ENCODE measurements around the gene RBM5.

The RBM5 gene

DNA sequence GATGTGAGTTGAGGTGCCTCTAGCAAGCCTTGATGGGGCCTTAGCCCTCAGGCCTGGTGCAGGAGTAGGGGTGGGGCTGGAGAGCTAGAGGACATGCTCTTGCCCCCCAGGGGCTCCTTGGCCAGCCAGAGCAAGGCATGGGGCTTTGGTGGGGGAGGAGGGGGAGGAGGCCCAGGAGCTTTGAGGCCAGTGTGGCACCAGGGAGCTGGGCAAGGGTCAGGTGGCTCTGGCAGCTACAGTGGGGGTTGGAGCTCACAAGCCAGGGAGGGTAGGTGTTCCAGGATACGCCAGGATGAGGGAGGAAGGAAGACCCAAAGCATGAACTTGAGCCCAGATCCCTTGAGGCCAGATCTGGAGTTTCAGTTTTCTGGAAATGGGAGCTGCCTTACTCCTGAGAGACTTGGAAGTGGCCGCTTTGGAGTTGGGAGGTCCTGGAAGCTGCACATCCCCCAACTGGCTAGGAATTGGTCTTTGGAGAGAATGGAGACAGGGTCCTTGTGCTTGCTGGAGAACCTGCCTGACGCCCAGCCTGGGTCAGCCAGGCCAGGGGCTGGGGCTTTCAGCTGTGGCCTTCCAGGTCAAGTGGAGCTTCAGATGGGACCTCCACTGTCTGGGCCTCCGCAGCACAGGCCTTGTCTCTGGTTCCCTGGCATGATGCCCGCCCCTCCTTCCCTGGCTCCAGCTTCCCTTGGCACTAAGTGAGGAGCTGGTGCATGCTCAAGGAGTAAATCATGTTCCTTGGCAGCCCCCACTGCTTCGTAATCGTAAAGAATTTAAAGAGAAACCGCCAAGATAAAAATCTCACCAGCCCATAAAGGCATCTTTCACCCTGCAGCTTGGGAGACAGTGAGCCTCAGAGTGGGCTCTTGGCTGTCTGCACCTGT, 75.1 kb downstream of the RBM5 start:
- no peak for DNase-seq

DNA sequence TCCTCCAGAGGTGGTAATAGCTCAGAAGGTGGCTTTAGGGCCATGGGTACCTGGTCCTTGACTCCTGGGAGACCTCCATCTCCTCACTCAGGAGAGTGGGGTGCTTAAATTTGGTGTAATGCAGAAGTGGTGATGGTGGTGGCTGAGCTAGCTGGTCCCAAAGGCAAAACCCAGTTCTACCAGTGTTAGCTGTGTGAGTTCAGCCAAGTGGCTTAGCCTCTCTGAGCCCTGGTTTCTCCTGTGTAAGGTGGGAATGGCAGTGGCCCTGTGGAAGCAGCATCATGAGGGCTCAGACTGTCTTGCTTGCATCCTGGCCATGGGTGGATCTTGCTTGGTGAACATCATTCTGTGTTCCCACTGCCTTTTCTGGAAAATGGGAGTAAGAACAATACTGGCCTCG, 75.8 kb downstream of the RBM5 start:
- no peak for DNase-seq

DNA sequence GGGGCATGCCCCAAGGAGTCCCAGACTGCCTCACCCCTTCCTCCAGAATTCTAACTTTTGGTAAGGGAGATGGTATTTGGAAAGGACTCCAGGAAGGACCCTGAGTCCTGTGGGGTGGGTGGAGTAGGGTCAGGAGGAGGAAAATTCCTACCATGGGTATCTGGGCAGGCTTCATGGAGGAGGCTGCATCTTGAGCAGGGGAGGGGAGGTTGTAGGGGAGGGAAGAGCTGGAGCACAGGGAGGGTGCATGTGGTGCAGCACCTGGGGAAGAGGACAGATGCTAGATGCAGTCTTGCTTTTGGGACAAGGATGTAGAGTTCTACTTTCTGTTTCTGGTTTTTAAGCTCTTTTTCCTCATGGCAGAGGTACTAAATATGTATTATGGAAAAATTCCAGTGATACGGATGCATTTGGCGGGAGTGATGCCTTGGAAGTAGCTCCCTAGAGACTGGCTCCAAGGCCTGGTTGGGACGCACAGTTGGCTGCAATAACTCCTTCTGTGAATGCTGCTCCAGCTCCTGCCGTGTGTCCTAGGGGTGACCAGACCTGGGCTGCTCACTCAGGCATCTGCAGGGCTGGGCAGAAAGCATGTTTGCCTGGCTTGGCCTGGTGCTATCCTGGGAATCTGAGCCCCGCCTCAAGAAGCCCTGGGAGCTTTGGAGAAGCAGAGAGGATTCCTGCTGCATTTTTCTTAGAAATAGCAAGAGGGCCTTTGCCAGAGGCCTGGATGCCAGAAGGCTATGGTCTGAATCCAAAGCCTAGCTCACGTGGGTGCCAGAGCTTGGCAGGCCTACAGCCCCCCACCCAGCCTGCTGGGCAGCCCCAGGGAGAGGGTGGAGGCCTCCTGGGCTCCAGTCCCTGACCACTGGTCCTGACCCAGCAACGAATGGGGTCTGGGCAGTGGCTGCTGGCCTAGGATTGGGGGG, 76.5 kb downstream of the RBM5 start:
- DNase-seq = no peak

DNA sequence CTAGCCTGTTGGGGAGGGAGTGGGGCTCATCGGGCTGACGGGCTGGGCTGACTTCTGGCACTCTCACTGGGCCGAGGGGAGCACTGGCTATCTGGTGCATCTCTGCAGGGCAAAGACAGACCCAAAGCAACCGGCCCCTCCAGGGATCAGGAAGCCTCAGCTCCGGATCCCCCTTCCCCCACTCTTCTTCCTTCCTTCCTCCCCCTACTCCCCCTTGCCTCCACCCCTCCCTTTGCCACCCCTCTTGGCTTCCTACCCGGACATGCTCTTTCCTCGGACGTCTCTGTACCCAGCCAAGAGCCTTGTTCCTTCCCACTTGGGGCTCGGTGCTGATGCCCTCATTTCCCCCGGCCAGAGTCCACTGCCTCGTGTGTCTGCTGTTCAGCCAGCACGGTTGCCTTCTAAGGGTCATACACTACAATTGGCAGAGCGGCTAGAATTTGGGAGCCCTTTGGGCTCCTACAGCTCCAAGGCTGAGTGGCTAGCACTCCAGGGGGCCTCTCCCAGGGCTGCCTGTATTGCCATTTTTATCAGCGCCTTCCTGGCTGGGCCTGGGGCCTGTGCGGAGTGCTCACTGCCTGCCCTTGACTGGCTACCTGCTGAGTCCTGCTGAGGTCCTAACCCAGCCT, 77.3 kb downstream of the RBM5 start:
- DNase-seq = no peak

DNA sequence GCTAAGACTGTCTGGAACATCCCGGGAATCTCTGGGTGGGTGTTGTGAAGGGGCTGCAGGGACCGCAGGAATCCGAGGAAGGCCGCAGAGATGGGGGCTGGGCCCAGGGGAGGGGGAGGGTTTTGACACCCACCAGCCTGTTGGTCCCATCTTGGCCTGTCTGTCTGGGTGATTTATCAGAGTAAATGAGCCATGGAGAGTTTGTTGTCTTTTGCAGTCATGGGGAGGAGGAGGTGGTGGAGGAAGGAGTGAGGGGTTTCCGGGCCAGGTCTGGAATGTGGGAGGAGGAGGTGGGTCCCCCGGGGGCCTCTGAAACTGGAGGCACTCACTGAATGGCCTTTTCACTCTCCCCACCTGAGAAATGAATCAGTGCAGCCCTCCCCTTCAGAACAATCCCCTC, 77.9 kb downstream of the RBM5 start:
- DNase-seq = no peak

DNA sequence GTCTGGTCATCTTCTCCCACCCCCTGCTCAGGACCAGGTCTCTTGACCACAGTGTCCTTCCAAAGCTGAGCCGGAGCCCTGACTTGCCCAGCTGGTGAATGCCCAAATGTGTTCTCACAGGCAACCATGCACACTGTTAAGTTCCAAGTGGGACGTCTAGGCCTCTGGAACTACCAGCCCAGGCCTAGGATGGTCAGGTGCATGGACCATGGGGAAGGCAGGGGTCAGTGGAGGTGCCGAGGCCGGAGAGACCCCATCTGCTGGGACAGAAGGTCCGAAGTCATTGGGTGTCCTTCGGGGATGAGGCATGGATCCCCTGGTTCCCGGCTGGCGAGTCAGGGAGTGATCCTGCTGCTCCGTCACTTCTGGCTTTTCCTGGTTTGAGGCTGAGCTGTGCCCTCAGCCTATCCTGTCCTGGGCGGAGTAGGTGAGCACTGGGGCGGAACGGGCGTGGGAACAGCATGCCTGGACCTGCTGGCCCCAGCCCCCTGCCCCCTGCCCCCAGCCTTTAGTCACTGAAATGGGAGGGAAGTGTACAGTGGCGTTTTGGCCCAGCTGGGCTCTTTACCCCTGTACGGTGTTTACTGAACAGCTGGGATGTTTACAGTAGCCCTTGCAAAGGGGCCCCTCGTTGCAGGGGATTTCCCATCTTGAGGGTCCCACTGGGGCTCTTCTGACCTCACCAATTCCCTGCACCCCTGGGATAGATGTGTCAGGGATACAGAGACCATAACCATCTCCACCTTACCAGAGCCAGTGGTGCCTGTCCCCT, 78.5 kb downstream of the RBM5 start:
- DNase-seq = no peak

DNA sequence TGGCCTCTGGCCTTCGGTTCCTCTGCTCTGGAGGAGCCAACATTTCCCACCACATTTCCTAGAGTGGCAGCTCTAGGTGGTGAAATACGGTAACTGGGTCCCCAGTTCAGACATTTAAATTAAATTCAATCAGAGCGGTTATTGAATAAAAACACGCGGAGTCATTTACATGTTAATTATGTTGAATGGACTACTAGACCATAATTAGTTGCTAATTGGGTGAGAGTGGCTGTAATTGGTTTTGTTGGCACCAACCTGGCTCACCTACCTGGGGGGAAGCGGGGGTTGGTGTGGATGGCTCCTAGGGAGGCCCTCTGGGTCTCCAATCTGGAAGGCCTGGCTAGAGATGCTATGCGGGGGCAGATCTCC, 79.1 kb downstream of the RBM5 start:
- no peak for DNase-seq

DNA sequence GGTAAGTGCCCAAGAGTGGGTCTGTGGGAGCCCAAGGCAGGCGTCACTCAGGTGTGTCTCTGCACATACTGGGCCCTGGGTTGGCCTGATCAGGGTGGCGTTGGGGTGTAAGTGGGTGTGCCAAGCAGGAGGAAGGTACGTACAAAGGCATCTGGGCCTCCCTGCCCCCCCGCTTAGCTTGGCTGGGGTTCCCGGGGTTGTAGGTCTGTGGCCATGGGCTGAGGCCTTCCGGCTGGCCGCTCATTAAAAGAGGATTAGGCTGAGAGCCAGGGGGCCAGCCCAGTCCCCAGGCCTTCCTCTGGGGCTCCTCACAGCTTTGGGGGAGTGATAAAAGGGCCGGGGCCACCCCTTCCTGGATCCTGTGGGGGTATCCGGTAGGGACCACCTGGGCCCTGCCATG, 79.7 kb downstream of the RBM5 start:
- DNase-seq = no peak

Measured in inflammatory macrophage treated with lipopolysaccharide for 1 hour (primary cell).